ENCODE results near the gene EVC2.

DNA sequence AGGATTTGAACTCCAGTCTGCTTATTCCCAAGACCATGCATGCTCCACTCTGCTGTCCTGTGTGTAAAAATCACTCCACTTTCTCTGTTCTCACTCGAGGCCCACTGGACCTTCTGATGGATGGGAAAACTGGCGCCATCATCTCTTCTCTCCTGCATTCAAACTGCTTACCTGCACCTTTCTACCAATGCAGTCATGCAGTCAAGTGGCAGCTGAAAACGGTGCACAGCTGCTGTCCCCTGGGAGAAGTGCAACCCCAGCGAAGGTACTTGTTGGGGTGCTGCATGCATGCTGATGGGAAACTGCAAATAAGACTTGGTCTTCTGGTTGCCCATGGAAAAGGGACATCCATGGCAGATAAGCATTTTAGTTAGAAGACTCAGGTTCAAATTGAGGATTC lies 147.1 kb downstream of the EVC2 start:
- TF ChIP-seq, protein P1, sequence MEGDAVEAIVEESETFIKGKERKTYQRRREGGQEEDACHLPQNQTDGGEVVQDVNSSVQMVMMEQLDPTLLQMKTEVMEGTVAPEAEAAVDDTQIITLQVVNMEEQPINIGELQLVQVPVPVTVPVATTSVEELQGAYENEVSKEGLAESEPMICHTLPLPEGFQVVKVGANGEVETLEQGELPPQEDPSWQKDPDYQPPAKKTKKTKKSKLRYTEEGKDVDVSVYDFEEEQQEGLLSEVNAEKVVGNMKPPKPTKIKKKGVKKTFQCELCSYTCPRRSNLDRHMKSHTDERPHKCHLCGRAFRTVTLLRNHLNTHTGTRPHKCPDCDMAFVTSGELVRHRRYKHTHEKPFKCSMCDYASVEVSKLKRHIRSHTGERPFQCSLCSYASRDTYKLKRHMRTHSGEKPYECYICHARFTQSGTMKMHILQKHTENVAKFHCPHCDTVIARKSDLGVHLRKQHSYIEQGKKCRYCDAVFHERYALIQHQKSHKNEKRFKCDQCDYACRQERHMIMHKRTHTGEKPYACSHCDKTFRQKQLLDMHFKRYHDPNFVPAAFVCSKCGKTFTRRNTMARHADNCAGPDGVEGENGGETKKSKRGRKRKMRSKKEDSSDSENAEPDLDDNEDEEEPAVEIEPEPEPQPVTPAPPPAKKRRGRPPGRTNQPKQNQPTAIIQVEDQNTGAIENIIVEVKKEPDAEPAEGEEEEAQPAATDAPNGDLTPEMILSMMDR (conservative IDR thresholded peaks at IDR 0.05; ENCODE audit: low read length) = no peak
- no peak for TF ChIP-seq EZH2phosphoT487 (IDR thresholded peaks at IDR 0.05; ENCODE audit: borderline replicate concordance)
